ENCODE measurements around the gene SLC10A7. TPM values are rescaled to one million over a fixed set of nuclear protein-coding genes. Genes with fewer than 3 reads are reported as not detected.

The SLC10A7 gene
- total and polyA plus RNA-seq, 9 of the 15 experiments (the other 6 are each of a cell fraction or from before 2014, with no cell fraction given) = 6.4 to 22.8 (median 16.1) TPM

DNA sequence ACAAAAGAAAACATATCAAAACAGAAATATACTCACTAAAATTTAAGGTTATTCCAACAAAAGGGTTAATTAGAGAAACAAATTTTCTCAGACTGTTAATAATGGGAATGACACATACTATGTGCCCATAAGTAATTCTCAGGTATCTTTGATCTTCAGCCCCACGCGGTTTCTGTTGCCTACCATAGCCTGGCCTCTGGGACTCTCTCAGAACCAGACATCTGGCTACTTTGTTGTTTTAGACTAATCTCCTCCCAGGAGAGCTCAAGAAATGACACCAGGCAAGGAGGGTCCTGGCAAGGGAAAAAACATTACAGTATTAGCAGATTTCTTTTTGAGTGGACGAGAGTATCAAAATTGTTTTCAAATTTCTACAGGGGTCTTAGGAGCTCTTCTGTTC, 43.7 kb downstream of the SLC10A7 start:
- intact Hi-C loops (cut with micrococcal nuclease) (no loop called here), in situ Hi-C loops (cut with MboI) (no loop called here)
- Histone ChIP-seq H3K27ac (ENCODE audit: extremely low read depth, low read depth, low read length) (no peak overlapping the region), H3K4me1 (replicated peaks in 1 of 2; ENCODE audit: control insufficient read depth in 2 of 2, insufficient read depth in 2 of 2, low read length in 2 of 2) (0 out of 5 replicates have a peak, but pooled peaks cover 0 to 5% of the 10 kb centered on the region in 2 experiments), H3K9me3 (replicated peaks; ENCODE audit: control insufficient read depth, insufficient read depth, low read depth, low read length) (no peaks in the 10 kb centered on the region), H3K27me3 (ENCODE audit: control insufficient read depth in 2 of 2, insufficient read depth in 2 of 2, low read length in 2 of 2) (no peaks in the 10 kb centered on the region), H3K79me2 (ENCODE audit: control insufficient read depth, insufficient read depth, low read length) (no peaks in the 10 kb centered on the region), H3K4me3 (no peak overlapping the region), H3K9me1 (ENCODE audit: control insufficient read depth, insufficient read depth, low read length) (no peaks in the 10 kb centered on the region), H3K9ac (ENCODE audit: insufficient read depth in 1 of 2, low read depth in 2 of 2, low read length in 2 of 2) (no peak overlapping the region), H3K36me3 (ENCODE audit: control insufficient read depth, insufficient read depth, low read length) (no peaks in the 10 kb centered on the region), H4K20me1 (replicated peaks; ENCODE audit: control insufficient read depth, insufficient read depth, low read length) (no peaks in the 10 kb centered on the region), H2AFZ (ENCODE audit: low read depth, low read length) (no peak overlapping the region), H3K4me2 (ENCODE audit: insufficient read depth, low read length) (no peak overlapping the region)
- ChIA-PET CTCF (ENCODE audit: low intra/inter-chr PET ratio) (no interaction called here), POLR2A (interaction anchor here (0.7 kb wide), 1 partner anchor 45 kb away, joined by 3 read pairs; no protein-coding TSS in a partner anchor)
- WGBS (ENCODE audit: insufficient coverage, low coverage, missing lambda C conversion rate) = 49% methylated on average over 3 of the region's 3 CpGs
- FAIRE-seq (no peak), DNase-seq (ENCODE audit: extremely low read depth in 1 of 4, low spot score in 3 of 4) (no peak), ATAC-seq (no peak)
- no peak for TF ChIP-seq EZH2 (IDR thresholded peaks at IDR 0.05; ENCODE audit: borderline replicate concordance, low read depth, low read length)
- no peak for TF ChIP-seq ZNF143 (CRISPR knock-in tag; IDR thresholded peaks at IDR 0.05)
- no peak for TF ChIP-seq ZNF584 (CRISPR knock-in tag; IDR thresholded peaks at IDR 0.05; ENCODE audit: low read depth)
- no peak for TF ChIP-seq MCM3 (IDR thresholded peaks at IDR 0.05)
- TF ChIP-seq, protein P1, sequence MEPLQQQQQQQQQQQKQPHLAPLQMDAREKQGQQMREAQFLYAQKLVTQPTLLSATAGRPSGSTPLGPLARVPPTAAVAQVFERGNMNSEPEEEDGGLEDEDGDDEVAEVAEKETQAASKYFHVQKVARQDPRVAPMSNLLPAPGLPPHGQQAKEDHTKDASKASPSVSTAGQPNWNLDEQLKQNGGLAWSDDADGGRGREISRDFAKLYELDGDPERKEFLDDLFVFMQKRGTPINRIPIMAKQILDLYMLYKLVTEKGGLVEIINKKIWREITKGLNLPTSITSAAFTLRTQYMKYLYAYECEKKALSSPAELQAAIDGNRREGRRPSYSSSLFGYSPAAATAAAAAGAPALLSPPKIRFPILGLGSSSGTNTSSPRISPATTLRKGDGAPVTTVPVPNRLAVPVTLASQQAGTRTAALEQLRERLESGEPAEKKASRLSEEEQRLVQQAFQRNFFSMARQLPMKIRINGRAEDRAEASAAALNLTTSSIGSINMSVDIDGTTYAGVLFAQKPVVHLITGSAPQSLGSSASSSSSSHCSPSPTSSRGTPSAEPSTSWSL (CRISPR knock-in tag; IDR thresholded peaks at IDR 0.05; ENCODE audit: borderline replicate concordance) = no peak
- no peak for TF ChIP-seq ASH1L (IDR thresholded peaks at IDR 0.05; ENCODE audit: borderline replicate concordance, low read depth, partially characterized antibody)
- TF ChIP-seq, protein P2, sequence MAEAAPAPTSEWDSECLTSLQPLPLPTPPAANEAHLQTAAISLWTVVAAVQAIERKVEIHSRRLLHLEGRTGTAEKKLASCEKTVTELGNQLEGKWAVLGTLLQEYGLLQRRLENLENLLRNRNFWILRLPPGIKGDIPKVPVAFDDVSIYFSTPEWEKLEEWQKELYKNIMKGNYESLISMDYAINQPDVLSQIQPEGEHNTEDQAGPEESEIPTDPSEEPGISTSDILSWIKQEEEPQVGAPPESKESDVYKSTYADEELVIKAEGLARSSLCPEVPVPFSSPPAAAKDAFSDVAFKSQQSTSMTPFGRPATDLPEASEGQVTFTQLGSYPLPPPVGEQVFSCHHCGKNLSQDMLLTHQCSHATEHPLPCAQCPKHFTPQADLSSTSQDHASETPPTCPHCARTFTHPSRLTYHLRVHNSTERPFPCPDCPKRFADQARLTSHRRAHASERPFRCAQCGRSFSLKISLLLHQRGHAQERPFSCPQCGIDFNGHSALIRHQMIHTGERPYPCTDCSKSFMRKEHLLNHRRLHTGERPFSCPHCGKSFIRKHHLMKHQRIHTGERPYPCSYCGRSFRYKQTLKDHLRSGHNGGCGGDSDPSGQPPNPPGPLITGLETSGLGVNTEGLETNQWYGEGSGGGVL (CRISPR knock-in tag; IDR thresholded peaks at IDR 0.05) = no peak
- no peak for TF ChIP-seq CBX2 (IDR thresholded peaks at IDR 0.05; ENCODE audit: insufficient read depth, low read length, poor library complexity, severe bottlenecking)
- TF ChIP-seq, protein P3, sequence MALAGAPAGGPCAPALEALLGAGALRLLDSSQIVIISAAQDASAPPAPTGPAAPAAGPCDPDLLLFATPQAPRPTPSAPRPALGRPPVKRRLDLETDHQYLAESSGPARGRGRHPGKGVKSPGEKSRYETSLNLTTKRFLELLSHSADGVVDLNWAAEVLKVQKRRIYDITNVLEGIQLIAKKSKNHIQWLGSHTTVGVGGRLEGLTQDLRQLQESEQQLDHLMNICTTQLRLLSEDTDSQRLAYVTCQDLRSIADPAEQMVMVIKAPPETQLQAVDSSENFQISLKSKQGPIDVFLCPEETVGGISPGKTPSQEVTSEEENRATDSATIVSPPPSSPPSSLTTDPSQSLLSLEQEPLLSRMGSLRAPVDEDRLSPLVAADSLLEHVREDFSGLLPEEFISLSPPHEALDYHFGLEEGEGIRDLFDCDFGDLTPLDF (CRISPR knock-in tag; IDR thresholded peaks at IDR 0.05) = no peak
- no peak for TF ChIP-seq HDAC8 (tag; IDR thresholded peaks at IDR 0.05)
- TF ChIP-seq, protein P4, sequence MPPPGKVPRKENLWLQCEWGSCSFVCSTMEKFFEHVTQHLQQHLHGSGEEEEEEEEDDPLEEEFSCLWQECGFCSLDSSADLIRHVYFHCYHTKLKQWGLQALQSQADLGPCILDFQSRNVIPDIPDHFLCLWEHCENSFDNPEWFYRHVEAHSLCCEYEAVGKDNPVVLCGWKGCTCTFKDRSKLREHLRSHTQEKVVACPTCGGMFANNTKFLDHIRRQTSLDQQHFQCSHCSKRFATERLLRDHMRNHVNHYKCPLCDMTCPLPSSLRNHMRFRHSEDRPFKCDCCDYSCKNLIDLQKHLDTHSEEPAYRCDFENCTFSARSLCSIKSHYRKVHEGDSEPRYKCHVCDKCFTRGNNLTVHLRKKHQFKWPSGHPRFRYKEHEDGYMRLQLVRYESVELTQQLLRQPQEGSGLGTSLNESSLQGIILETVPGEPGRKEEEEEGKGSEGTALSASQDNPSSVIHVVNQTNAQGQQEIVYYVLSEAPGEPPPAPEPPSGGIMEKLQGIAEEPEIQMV (tag; conservative IDR thresholded peaks at IDR 0.05; ENCODE audit: low read depth) = no peak
- no TSS peak for BruUV-seq (replicated peaks)

Measured in K562 (cell line).